ENCODE results near the gene DNAH10.

GRCh38 chr12:123773375-123773774 lies 11.3 kb downstream of the DNAH10 start:
- TF ChIP-seq CTCF (IDR thresholded peaks at IDR 0.05) (no peak), POLR2A (IDR thresholded peaks at IDR 0.05) (no peak)
